Ovary (tissue), 9 donors: ENCODE measurements around the gene ACY1. TPM values are rescaled to one million over a fixed set of nuclear protein-coding genes. Genes with fewer than 3 reads are reported as not detected.

Experiments
- DNase-seq, 5 donors: peaks; one replicate each; pipeline ENCODE4 v3.0.0-alpha.2; 2019 to 2020
- H3K27ac ChIP-seq, 2 donors: fragments of 200-600 bp; one replicate each; pipeline versions ENCODE4 v1.5.1 to v1.8.0; 2019 to 2022
- H3K27me3 ChIP-seq: fragments of 200-600 bp; one replicate; pipeline ENCODE4 v1.8.0; 2022
- H3K36me3 ChIP-seq: fragments of 200-600 bp; sonication (generic); one replicate; pipeline ENCODE4 v1.5.1; 2019
- H3K4me1 ChIP-seq: one replicate; pipeline ENCODE4 v1.8.1; 2013; ENCODE audit warnings: mild to moderate bottlenecking, moderate library complexity; ENCODE audit not compliant: insufficient read depth
- H3K4me3 ChIP-seq: fragments of 200-600 bp; sonication (generic); one replicate; pipeline ENCODE4 v1.5.1; 2017
- H3K9me3 ChIP-seq, 2 donors: fragments of 200-600 bp in 1 of 2; sonication (generic) in 1 of 2; one replicate each; pipeline versions ENCODE4 v1.5.1 to v1.8.1; 2013 to 2019; ENCODE audit warnings: mild to moderate bottlenecking in 1 of 2, moderate library complexity in 1 of 2
- EP300 ChIP-seq: sonication (generic); formaldehyde crosslinking; IDR thresholded peaks from one replicate; pipeline ENCODE4 v1.6.1; 2017; ENCODE audit warnings: antibody characterized with exemption
- POLR2A ChIP-seq: fragments of 450-650 bp; IDR thresholded peaks from one replicate; pipeline ENCODE4 v1.6.1; 2017; ENCODE audit warnings: antibody characterized with exemption, mild to moderate bottlenecking, moderate library complexity
- WGBS, 3 donors: extraction: QIAGEN DNeasy Blood & Tissue Kit in 1 of 3; methylation state at CpG; one replicate each; pipeline versions ENCODE4 v1.1.5 to v1.1.7; 2013 to 2017; 5-methylcytosine and 5-hydroxymethylcytosine counted together
- intact Hi-C, 4 donors: fragments of 100-400 bp; cut with DNase I; formaldehyde crosslinking; loops; one replicate each; pipeline versions ENCODE4 v1.11.0 to v1.15.1; 2022 to 2023
- polyA plus RNA-seq, 2 donors: library from polyadenylated mRNA; stranded (reverse); fragments of 200-250 nt in 1 of 2; fragments of 350-450 nt in 1 of 2; fragmentation: Illumina TruSeq in 1 of 2; extraction: RNeasy Lipid Tissue Mini Kit (QIAGEN cat#74804) in 1 of 2; gene quantifications; one replicate each; pipeline ENCODE4 v1.2.3, GENCODE V29; 2013 to 2014
- total RNA-seq, 7 donors: library from RNA; depleted of rRNA in 2 of 7; stranded (reverse); fragments of >200 nt in 2 of 7; fragmentation: NEBNext Ultra II Directional in 3 of 7; extraction: Animal tissue kit (Norgen Biotek cat#: 25700) in 3 of 7; gene quantifications; one replicate each; pipeline versions ENCODE4 v1.1.0 to v1.2.4, GENCODE V29; 2016 to 2023
- TF ChIP-seq, protein P1 (sequence below), 3 donors: fragments of 450-650 bp in 2 of 3; fragments of 200-600 bp in 1 of 3; IDR thresholded peaks; one replicate each; pipeline versions ENCODE4 v1.5.1 to v1.8.0; 2016 to 2022; ENCODE audit warnings: antibody characterized with exemption in 3 of 3, mild to moderate bottlenecking in 1 of 3
- donor health status: DM: no; HTN: no; CAD: no; lungs with moderate emphysema.
- donor health status: DM: no; HTN: no; CAD: no.
- donor health status: Bipolar disorder and iron deficiency.
- donor health status: DM: yes; HTN: yes; CAD: no.
- donor health status: DM: no; HTN: no; CAD: no.
- donor health status: DM: yes; HTN: yes; CAD: no.

The ACY1 gene
- total and polyA plus RNA-seq, 9 donors = 8.4 to 27.4 (median 14.7) TPM

DNA sequence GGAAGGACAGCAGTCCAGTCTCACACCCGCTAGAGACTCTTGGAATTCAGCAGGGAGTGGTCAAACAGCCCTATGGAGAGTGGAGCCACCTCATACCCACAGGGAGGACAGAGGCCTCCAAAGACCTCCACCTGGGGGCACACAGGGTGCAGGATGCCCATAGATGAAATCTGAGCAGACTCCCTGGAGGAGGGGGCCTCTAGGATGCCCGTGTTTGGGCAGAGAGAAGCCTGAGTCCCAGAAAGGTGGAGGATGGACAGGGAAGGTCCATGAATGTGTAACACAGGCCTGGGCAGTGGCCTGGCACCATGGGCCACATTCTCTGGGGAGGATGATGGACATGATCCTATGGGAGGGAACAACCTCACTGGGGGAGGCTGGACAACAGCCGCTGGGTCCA is 51.3 kb downstream of the ACY1 start:
- no peaks in the 10 kb centered on the region for H3K9me3 ChIP-seq
- no peak overlapping the region for H3K4me3 ChIP-seq
- no peak for TF ChIP-seq EP300
- TF ChIP-seq, protein P1, sequence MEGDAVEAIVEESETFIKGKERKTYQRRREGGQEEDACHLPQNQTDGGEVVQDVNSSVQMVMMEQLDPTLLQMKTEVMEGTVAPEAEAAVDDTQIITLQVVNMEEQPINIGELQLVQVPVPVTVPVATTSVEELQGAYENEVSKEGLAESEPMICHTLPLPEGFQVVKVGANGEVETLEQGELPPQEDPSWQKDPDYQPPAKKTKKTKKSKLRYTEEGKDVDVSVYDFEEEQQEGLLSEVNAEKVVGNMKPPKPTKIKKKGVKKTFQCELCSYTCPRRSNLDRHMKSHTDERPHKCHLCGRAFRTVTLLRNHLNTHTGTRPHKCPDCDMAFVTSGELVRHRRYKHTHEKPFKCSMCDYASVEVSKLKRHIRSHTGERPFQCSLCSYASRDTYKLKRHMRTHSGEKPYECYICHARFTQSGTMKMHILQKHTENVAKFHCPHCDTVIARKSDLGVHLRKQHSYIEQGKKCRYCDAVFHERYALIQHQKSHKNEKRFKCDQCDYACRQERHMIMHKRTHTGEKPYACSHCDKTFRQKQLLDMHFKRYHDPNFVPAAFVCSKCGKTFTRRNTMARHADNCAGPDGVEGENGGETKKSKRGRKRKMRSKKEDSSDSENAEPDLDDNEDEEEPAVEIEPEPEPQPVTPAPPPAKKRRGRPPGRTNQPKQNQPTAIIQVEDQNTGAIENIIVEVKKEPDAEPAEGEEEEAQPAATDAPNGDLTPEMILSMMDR (IDR thresholded peaks at IDR 0.05) = no peak
- TF ChIP-seq POLR2A = no peak
- no peaks in the 10 kb centered on the region for H3K27me3 ChIP-seq
- WGBS, 3 donors = 78 to 88% (median 78%) methylated on average over 3 of the region's 3 CpGs
- H3K4me1 ChIP-seq = no peaks in the 10 kb centered on the region
- DNase-seq = no peak
- intact Hi-C loops = no loop called here
- no peak overlapping the region for H3K27ac ChIP-seq
- H3K36me3 ChIP-seq = no peaks in the 10 kb centered on the region

GRCh38 chr3:52036222-52036694 is 52.9 kb downstream of the ACY1 start:
- intact Hi-C loops = no loop called here
- 66 to 74% (median 71%) methylated on average over 5 of the region's 5 CpGs for WGBS, 3 donors
- no peaks in the 10 kb centered on the region for H3K36me3 ChIP-seq
- no peak overlapping the region for H3K27ac ChIP-seq
- DNase-seq = no peak
- H3K27me3 ChIP-seq = no peaks in the 10 kb centered on the region
- no peaks in the 10 kb centered on the region for H3K4me1 ChIP-seq
- TF ChIP-seq, protein P1 (IDR thresholded peaks at IDR 0.05) = no peak
- no peak for TF ChIP-seq EP300
- TF ChIP-seq POLR2A = no peak
- no peaks in the 10 kb centered on the region for H3K9me3 ChIP-seq
- no peak overlapping the region for H3K4me3 ChIP-seq

GRCh38 chr3:52036829-52037228 is 53.5 kb downstream of the ACY1 start:
- H3K9me3 ChIP-seq = no peaks in the 10 kb centered on the region
- TF ChIP-seq, protein P1 (IDR thresholded peaks at IDR 0.05) = no peak
- TF ChIP-seq POLR2A (no peak), EP300 (no peak)
- no peak overlapping the region for H3K4me3 ChIP-seq
- H3K27me3 ChIP-seq = no peaks in the 10 kb centered on the region
- 45 to 64% (median 48%) methylated on average over 5 of the region's 5 CpGs for WGBS, 3 donors
- no peaks in the 10 kb centered on the region for H3K4me1 ChIP-seq
- H3K36me3 ChIP-seq = no peaks in the 10 kb centered on the region
- intact Hi-C loops = no loop called here
- H3K27ac ChIP-seq = no peak overlapping the region
- no peak for DNase-seq

GRCh38 chr3:52037291-52037690 is 54.0 kb downstream of the ACY1 start:
- no peaks in the 10 kb centered on the region for H3K36me3 ChIP-seq
- intact Hi-C loops = no loop called here
- no peaks in the 10 kb centered on the region for H3K9me3 ChIP-seq
- 80 to 93% (median 91%) methylated on average over 4 of the region's 4 CpGs for WGBS, 3 donors
- H3K27me3 ChIP-seq = no peaks in the 10 kb centered on the region
- no peak overlapping the region for H3K27ac ChIP-seq
- H3K4me1 ChIP-seq = no peaks in the 10 kb centered on the region
- no peak for DNase-seq
- TF ChIP-seq POLR2A (no peak), EP300 (no peak)
- TF ChIP-seq, protein P1 (IDR thresholded peaks at IDR 0.05) = no peak
- no peak overlapping the region for H3K4me3 ChIP-seq
